ENCODE data around the gene MRPS23. TPM values are rescaled to one million over a fixed set of nuclear protein-coding genes. Genes with fewer than 3 reads are reported as not detected.

Gene MRPS23
- total RNA-seq, 1 donor from 2014 or later: 6.9 TPM

DNA sequence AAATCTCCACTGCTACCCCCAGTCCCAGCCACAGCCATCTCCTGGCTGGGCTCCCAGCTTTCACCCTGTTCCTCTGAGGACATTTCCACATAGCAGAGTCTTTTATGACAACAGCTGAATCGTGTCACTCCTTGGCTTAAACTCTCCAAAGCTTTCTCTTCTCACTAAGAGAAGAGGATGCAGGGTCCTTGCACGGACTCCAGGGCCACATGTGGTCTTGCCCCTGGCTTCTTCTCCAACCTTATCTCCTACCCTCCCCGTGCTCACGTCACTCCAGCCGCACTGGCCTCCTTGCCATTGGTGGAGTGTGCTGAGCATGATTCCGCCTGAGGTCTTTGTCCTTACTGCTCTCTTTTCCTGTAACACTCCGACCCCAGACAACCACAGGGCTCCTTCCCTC is 64.8 kb downstream of the MRPS23 start:
- TF ChIP-seq POLR2A (IDR thresholded peaks at IDR 0.05) (no peak), POLR2AphosphoS5 (IDR thresholded peaks at IDR 0.05; ENCODE audit: insufficient read depth in 1 of 2, low read depth in 1 of 2) (peak in 1 of 2 donors; percentile 24)
- TF ChIP-seq, protein P1, sequence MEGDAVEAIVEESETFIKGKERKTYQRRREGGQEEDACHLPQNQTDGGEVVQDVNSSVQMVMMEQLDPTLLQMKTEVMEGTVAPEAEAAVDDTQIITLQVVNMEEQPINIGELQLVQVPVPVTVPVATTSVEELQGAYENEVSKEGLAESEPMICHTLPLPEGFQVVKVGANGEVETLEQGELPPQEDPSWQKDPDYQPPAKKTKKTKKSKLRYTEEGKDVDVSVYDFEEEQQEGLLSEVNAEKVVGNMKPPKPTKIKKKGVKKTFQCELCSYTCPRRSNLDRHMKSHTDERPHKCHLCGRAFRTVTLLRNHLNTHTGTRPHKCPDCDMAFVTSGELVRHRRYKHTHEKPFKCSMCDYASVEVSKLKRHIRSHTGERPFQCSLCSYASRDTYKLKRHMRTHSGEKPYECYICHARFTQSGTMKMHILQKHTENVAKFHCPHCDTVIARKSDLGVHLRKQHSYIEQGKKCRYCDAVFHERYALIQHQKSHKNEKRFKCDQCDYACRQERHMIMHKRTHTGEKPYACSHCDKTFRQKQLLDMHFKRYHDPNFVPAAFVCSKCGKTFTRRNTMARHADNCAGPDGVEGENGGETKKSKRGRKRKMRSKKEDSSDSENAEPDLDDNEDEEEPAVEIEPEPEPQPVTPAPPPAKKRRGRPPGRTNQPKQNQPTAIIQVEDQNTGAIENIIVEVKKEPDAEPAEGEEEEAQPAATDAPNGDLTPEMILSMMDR (IDR thresholded peaks at IDR 0.05): no peak
- intact Hi-C loops (cut with DNase I): no loop called here
- no peaks in the 10 kb centered on the region for H3K36me3 ChIP-seq
- no peak overlapping the region for H3K4me3 ChIP-seq
- DNase-seq (ENCODE audit: extremely low spot score in 2 of 2): no peak
- H3K4me1 ChIP-seq: peaks cover 12% of the 10 kb centered on the region
- no peak overlapping the region for H3K27ac ChIP-seq
- no peaks in the 10 kb centered on the region for H3K9me3 ChIP-seq
- no peaks in the 10 kb centered on the region for H3K27me3 ChIP-seq

Small RNA genes lying within 50 kb of the gene (small RNA-seq; reads per million reads assigned to genes)
- gene RN7SKP94: not detected

Other genes starting within 250 kb of the MRPS23 start
- gene CCDC182, start 104.7 kb downstream of the MRPS23 start, total RNA-seq: not detected
- gene CUEDC1, start 105.4 kb upstream of the MRPS23 start, total RNA-seq: 28.7 TPM
- 86.2 TPM for gene VEZF1, start 138.2 kb upstream of the MRPS23 start, total RNA-seq
- 155 TPM for gene SRSF1, start 157.2 kb upstream of the MRPS23 start, total RNA-seq
- 16.9 TPM for gene DYNLL2, start 233.4 kb upstream of the MRPS23 start, total RNA-seq